ENCODE results near the gene HOXD8. TPM values are rescaled to one million over a fixed set of nuclear protein-coding genes. Genes with fewer than 3 reads are reported as not detected.

Gene HOXD8
- polyA plus RNA-seq, 1 of the 3 experiments (the other 2 are of a cell fraction), result 6.4 TPM

DNA sequence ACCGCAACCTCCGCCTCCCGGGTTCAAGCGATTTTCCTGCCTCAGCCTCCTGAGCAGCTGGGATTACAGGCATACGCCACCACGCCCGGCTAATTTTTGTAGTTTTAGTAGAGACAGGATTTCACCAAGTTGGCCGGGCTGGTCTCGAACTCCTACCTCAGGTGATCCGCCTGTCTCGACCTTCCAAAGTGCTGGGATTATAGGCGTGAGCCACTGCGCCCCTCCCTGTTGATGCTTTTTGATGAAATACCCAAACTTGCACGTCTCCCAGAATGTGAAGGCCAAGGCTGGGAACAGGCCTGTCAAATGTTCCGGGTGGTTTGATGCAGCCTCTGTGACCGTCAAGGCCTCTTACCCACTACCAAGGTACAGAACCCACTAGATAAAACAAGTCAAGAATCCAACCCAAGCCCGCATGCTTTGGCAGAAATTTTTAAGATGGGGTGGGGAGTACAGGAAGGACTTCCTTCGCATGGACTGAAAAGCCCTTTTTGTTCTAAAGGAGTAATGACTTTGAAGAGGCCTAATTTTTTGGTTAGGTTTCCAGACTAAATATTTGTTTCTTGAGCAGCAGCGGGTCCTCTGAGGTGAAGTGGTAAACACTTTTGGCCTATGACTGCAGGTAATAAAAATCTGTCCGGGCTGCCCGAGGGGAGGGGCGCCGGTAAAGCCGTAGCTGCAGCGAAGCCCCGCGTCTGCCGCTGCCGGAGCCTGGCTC, 42.0 kb upstream of the HOXD8 start:
- Histone ChIP-seq H3K36me3 (replicated peaks in 1 of 2; ENCODE audit: control insufficient read depth in 1 of 2, insufficient read depth in 2 of 2, low read length in 1 of 2) (no peaks in the 10 kb centered on the region), H3K27ac (ENCODE audit: low read depth in 2 of 2, low read length in 1 of 2) (no peak overlapping the region), H3K4me2 (peak overlapping the region; percentile 66), H3K4me1 (ENCODE audit: control insufficient read depth in 1 of 2, insufficient read depth in 2 of 2, low read depth in 1 of 2, low read length in 1 of 2) (peaks cover 0 to 26% of the 10 kb centered on the region in 2 experiments; a peak in 1 of 4 replicates), H3K9me3 (no peaks in the 10 kb centered on the region), H3K9ac (no peak overlapping the region), H3F3A (replicated peaks; ENCODE audit: insufficient read depth) (no peaks in the 10 kb centered on the region), H2AFZ (ENCODE audit: low read depth) (no peak overlapping the region), H3K79me2 (ENCODE audit: insufficient read depth) (no peaks in the 10 kb centered on the region), H3K9me2 (no peaks in the 10 kb centered on the region), H3K4me3 (ENCODE audit: low read depth in 2 of 2, low read length in 1 of 2) (peak overlapping the region; percentile 40 to 52; a peak in 2 of 4 replicates), H4K20me1 (ENCODE audit: insufficient read depth) (0 out of 2 replicates have a peak, but pooled peaks cover 8% of the 10 kb centered on the region), H3K27me3 (ENCODE audit: insufficient read depth) (peaks cover 97% of the 10 kb centered on the region)
- DNase-seq, result no peak
- ChIA-PET CTCF (interaction anchor here (0.6 to 13.5 kb wide), 34 partner anchors 7 to 1394 kb away, joined by 3 to 264 read pairs (median 5); partner anchors contain the start of genes HOXD10, HOXD11, HOXD12 and HOXD13), POLR2A (no interaction called here)
- WGBS (ENCODE audit: low lambda C conversion rate), result 86% methylated on average over 19 of the region's 29 CpGs
- no peak for TF ChIP-seq TCF12 (IDR thresholded peaks at IDR 0.05)
- TF ChIP-seq RCOR1 (IDR thresholded peaks at IDR 0.05; ENCODE audit: low read length), result no peak
- TF ChIP-seq, protein P1, sequence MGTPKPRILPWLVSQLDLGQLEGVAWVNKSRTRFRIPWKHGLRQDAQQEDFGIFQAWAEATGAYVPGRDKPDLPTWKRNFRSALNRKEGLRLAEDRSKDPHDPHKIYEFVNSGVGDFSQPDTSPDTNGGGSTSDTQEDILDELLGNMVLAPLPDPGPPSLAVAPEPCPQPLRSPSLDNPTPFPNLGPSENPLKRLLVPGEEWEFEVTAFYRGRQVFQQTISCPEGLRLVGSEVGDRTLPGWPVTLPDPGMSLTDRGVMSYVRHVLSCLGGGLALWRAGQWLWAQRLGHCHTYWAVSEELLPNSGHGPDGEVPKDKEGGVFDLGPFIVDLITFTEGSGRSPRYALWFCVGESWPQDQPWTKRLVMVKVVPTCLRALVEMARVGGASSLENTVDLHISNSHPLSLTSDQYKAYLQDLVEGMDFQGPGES (IDR thresholded peaks at IDR 0.05; ENCODE audit: low read depth, low read length), result no peak
- TF ChIP-seq RAD21 (IDR thresholded peaks at IDR 0.05; ENCODE audit: low read length), result no peak
- no peak for TF ChIP-seq ELF1 (IDR thresholded peaks at IDR 0.05)
- no peak for TF ChIP-seq YY1 (IDR thresholded peaks at IDR 0.05; ENCODE audit: low read depth)
- no peak for TF ChIP-seq NRF1 (IDR thresholded peaks at IDR 0.05; ENCODE audit: low read depth, low read length)
- TF ChIP-seq FOXM1 (IDR thresholded peaks at IDR 0.05; ENCODE audit: low read depth), result no peak
- TF ChIP-seq, protein P2, sequence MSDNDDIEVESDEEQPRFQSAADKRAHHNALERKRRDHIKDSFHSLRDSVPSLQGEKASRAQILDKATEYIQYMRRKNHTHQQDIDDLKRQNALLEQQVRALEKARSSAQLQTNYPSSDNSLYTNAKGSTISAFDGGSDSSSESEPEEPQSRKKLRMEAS (IDR thresholded peaks at IDR 0.05; ENCODE audit: low read depth), result no peak
- no peak for TF ChIP-seq JUND (IDR thresholded peaks at IDR 0.05)
- TF ChIP-seq CHD2 (IDR thresholded peaks at IDR 0.05; ENCODE audit: low read length, partially characterized antibody), result no peak

DNA sequence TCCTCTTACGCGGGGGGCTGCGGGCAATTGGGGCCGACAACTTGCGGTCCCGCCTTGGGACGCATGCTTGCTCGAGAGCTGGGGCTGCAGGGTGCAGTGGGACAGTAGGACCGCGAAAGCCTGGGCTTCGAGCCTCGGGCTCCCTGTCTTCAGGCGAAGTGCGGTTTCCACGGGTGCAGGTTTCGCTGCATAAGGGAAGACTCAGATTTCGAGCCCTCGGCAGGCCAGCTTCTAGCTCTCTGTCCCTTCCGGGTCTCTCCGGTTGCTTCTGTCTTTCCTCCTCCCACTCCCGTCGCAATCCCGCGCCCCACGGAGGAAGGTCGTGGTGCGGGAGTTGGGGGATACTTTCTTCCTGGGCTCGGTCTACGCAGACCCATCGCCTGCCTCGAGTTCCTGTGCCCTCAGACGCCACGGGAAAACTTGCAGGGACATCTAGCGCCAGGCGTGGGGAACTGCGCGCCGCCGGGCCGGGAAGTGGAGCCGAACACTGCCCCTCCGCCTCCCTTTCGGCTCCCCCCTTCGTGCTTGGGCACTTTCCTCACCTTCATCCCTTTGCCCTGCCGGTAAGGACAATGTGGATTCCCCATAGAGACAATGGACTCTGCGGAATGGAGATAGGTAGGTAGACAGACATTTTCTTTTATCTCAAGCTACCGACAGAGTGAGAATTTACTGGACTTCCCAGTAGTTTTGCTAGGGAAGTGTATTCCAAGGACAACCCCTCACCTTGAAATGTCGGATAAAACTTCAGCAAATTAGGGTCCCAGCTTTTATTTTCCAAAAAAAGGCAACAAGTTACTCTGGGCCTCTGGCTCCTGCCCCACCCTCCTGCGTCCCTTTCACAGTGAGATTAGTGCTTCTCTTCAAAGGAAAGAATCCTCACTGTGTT, 41.2 kb upstream of the HOXD8 start:
- H4K20me1 ChIP-seq (ENCODE audit: insufficient read depth), result 0 out of 2 replicates have a peak, but pooled peaks cover 8% of the 10 kb centered on the region
- WGBS (ENCODE audit: low lambda C conversion rate), result 8% methylated on average over 30 of the region's 49 CpGs
- no peaks in the 10 kb centered on the region for H3F3A ChIP-seq (replicated peaks; ENCODE audit: insufficient read depth)
- H3K4me2 ChIP-seq, result peak overlapping the region; percentile 66
- H3K36me3 ChIP-seq (replicated peaks in 1 of 2; ENCODE audit: control insufficient read depth in 1 of 2, insufficient read depth in 2 of 2, low read length in 1 of 2), result no peaks in the 10 kb centered on the region
- peaks cover 95% of the 10 kb centered on the region for H3K27me3 ChIP-seq (ENCODE audit: insufficient read depth)
- CTCF ChIA-PET, result interaction anchor here (0.6 to 13.5 kb wide), 46 partner anchors 8 to 1395 kb away, joined by 3 to 264 read pairs (median 4); partner anchors contain the start of genes HOXD10, HOXD11 and HOXD12
- H3K4me1 ChIP-seq (ENCODE audit: control insufficient read depth in 1 of 2, insufficient read depth in 2 of 2, low read depth in 1 of 2, low read length in 1 of 2), result peaks cover 0 to 24% of the 10 kb centered on the region in 2 experiments; a peak in 1 of 4 replicates
- POLR2A ChIA-PET, result no interaction called here
- peak overlapping the region; percentile 40 to 52 for H3K4me3 ChIP-seq (ENCODE audit: low read depth in 2 of 2, low read length in 1 of 2)
- H3K27ac ChIP-seq (ENCODE audit: low read depth in 2 of 2, low read length in 1 of 2), result no peak overlapping the region
- no peaks in the 10 kb centered on the region for H3K9me3 ChIP-seq
- peak; percentile 86 for DNase-seq
- H3K9ac ChIP-seq, result no peak overlapping the region
- H3K9me2 ChIP-seq, result no peaks in the 10 kb centered on the region
- no peak overlapping the region; the same call in 1 of the 2 replicates for H2AFZ ChIP-seq (ENCODE audit: low read depth)
- no peaks in the 10 kb centered on the region for H3K79me2 ChIP-seq (ENCODE audit: insufficient read depth)
- peak; percentile 51 for TF ChIP-seq SMC3 (IDR thresholded peaks at IDR 0.05; ENCODE audit: low read depth, low read length)
- TF ChIP-seq, protein P3, sequence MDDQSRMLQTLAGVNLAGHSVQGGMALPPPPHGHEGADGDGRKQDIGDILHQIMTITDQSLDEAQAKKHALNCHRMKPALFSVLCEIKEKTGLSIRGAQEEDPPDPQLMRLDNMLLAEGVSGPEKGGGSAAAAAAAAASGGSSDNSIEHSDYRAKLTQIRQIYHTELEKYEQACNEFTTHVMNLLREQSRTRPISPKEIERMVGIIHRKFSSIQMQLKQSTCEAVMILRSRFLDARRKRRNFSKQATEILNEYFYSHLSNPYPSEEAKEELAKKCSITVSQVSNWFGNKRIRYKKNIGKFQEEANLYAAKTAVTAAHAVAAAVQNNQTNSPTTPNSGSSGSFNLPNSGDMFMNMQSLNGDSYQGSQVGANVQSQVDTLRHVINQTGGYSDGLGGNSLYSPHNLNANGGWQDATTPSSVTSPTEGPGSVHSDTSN (IDR thresholded peaks at IDR 0.05), result no peak
- TF ChIP-seq, protein P4, sequence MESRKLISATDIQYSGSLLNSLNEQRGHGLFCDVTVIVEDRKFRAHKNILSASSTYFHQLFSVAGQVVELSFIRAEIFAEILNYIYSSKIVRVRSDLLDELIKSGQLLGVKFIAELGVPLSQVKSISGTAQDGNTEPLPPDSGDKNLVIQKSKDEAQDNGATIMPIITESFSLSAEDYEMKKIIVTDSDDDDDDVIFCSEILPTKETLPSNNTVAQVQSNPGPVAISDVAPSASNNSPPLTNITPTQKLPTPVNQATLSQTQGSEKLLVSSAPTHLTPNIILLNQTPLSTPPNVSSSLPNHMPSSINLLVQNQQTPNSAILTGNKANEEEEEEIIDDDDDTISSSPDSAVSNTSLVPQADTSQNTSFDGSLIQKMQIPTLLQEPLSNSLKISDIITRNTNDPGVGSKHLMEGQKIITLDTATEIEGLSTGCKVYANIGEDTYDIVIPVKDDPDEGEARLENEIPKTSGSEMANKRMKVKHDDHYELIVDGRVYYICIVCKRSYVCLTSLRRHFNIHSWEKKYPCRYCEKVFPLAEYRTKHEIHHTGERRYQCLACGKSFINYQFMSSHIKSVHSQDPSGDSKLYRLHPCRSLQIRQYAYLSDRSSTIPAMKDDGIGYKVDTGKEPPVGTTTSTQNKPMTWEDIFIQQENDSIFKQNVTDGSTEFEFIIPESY (IDR thresholded peaks at IDR 0.05; ENCODE audit: borderline replicate concordance, low read depth), result no peak
- no peak for TF ChIP-seq NRF1 (IDR thresholded peaks at IDR 0.05; ENCODE audit: low read depth, low read length)
- peak; percentile 75 for TF ChIP-seq RAD21 (IDR thresholded peaks at IDR 0.05; ENCODE audit: low read length)
- TF ChIP-seq ELF1 (IDR thresholded peaks at IDR 0.05), result no peak
- TF ChIP-seq, protein P2 (IDR thresholded peaks at IDR 0.05; ENCODE audit: low read depth), result 0 out of 2 replicates have a peak, but pooled peaks have one; percentile 23
- TF ChIP-seq RCOR1 (IDR thresholded peaks at IDR 0.05; ENCODE audit: low read length), result no peak
- no peak for TF ChIP-seq TEAD4 (IDR thresholded peaks at IDR 0.05; ENCODE audit: borderline replicate concordance, insufficient read depth)
- TF ChIP-seq CHD2 (IDR thresholded peaks at IDR 0.05; ENCODE audit: low read length, partially characterized antibody), result no peak
- TF ChIP-seq, protein P5, sequence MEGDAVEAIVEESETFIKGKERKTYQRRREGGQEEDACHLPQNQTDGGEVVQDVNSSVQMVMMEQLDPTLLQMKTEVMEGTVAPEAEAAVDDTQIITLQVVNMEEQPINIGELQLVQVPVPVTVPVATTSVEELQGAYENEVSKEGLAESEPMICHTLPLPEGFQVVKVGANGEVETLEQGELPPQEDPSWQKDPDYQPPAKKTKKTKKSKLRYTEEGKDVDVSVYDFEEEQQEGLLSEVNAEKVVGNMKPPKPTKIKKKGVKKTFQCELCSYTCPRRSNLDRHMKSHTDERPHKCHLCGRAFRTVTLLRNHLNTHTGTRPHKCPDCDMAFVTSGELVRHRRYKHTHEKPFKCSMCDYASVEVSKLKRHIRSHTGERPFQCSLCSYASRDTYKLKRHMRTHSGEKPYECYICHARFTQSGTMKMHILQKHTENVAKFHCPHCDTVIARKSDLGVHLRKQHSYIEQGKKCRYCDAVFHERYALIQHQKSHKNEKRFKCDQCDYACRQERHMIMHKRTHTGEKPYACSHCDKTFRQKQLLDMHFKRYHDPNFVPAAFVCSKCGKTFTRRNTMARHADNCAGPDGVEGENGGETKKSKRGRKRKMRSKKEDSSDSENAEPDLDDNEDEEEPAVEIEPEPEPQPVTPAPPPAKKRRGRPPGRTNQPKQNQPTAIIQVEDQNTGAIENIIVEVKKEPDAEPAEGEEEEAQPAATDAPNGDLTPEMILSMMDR (IDR thresholded peaks at IDR 0.05), result peak; percentile 78
- TF ChIP-seq FOXM1 (IDR thresholded peaks at IDR 0.05; ENCODE audit: low read depth), result no peak
- TF ChIP-seq TCF12 (IDR thresholded peaks at IDR 0.05), result no peak

All from SK-N-SH (cell line).